GM23338 (cell line): ENCODE measurements around the gene CD163. TPM values are rescaled to one million over a fixed set of nuclear protein-coding genes. Genes with fewer than 3 reads are reported as not detected.

ENCODE experiments used
- ATAC-seq: fragments of 200-7000 bp; cut with Tn5 transposase; 3 replicates; pipeline ENCODE4 v1.9.1; 2020
- DNase-seq: peaks from one replicate; pipeline ENCODE4 v3.0.0-alpha.2; 2015; ENCODE audit warnings: low spot score
- H2AFZ ChIP-seq: fragments of 200-600 bp; sonication (generic); 2 replicates; pipeline ENCODE4 v1.8.0; 2016; ENCODE audit warnings: antibody characterized with exemption, mild to moderate bottlenecking, moderate library complexity
- H3F3A ChIP-seq: fragments of 200-600 bp; sonication (generic); replicated peaks from 2 replicates; pipeline ENCODE4 v1.8.0; 2017; ENCODE audit warnings: antibody characterized with exemption, mixed run types, low read depth
- H3K27ac ChIP-seq: fragments of 200-600 bp; sonication (generic); 2 replicates; pipeline ENCODE4 v1.6.1; 2016; ENCODE audit warnings: low read depth
- H3K27me3 ChIP-seq: fragments of 200-600 bp; sonication (generic); 2 replicates; pipeline ENCODE4 v1.8.0; 2016; ENCODE audit warnings: mild to moderate bottlenecking, mixed run types, moderate library complexity; ENCODE audit not compliant: insufficient read depth
- H3K36me3 ChIP-seq: fragments of 200-600 bp; sonication (generic); 2 replicates; pipeline ENCODE4 v1.8.0; 2016; ENCODE audit warnings: mild to moderate bottlenecking; ENCODE audit not compliant: insufficient read depth
- H3K4me1 ChIP-seq: fragments of 200-600 bp; sonication (generic); 2 replicates; pipeline ENCODE4 v1.8.0; 2016; ENCODE audit warnings: mild to moderate bottlenecking, moderate library complexity; ENCODE audit not compliant: insufficient read depth
- H3K4me2 ChIP-seq: fragments of 200-600 bp; sonication (generic); 2 replicates; pipeline ENCODE4 v1.7.1; 2017; ENCODE audit warnings: mixed run types
- H3K4me3 ChIP-seq: fragments of 200-600 bp; sonication (generic); 2 replicates; pipeline ENCODE4 v1.6.1; 2016; ENCODE audit warnings: mixed run types
- H3K79me2 ChIP-seq: fragments of 200-600 bp; sonication (generic); replicated peaks from 2 replicates; pipeline ENCODE4 v1.8.0; 2017; ENCODE audit warnings: mild to moderate bottlenecking; ENCODE audit not compliant: insufficient read depth
- H3K9me2 ChIP-seq: fragments of 200-600 bp; sonication (generic); 2 replicates; pipeline ENCODE4 v1.8.0; 2017; ENCODE audit not compliant: insufficient read depth
- H4K20me1 ChIP-seq: fragments of 200-600 bp; sonication (generic); replicated peaks from 2 replicates; pipeline ENCODE4 v1.8.0; 2017; ENCODE audit warnings: mild to moderate bottlenecking; ENCODE audit not compliant: insufficient read depth
- H3K27ac Mint-ChIP-seq: 2 replicates; pipeline ENCODE4 v1.8.0; 2020; ENCODE audit warnings: inconsistent platforms, mild to moderate bottlenecking, moderate library complexity, mixed read lengths
- H3K27me3 Mint-ChIP-seq: 3 replicates; pipeline ENCODE4 v1.8.0; 2022; ENCODE audit warnings: low read depth, mild to moderate bottlenecking, moderate library complexity, mixed read lengths, inconsistent platforms; ENCODE audit not compliant: insufficient read depth, poor library complexity
- H3K36me3 Mint-ChIP-seq: 3 replicates; pipeline ENCODE4 v1.8.0; 2021; ENCODE audit warnings: low read depth, mild to moderate bottlenecking, inconsistent platforms, moderate library complexity, mixed read lengths
- H3K4me1 Mint-ChIP-seq: 3 replicates; pipeline ENCODE4 v1.8.0; 2020; ENCODE audit warnings: mild to moderate bottlenecking, inconsistent platforms, mixed read lengths
- H3K4me3 Mint-ChIP-seq: 3 replicates; pipeline ENCODE4 v1.8.0; 2021; ENCODE audit warnings: moderate library complexity, mild to moderate bottlenecking, inconsistent platforms, mixed read lengths
- H3K9me3 Mint-ChIP-seq: 3 replicates; pipeline ENCODE4 v1.8.0; 2020; ENCODE audit warnings: moderate library complexity, mild to moderate bottlenecking, inconsistent platforms, mixed read lengths
- CREB1 ChIP-seq: fragments of 250-450 bp; sonication (Bioruptor Pico); IDR thresholded peaks from 2 replicates; pipeline ENCODE4 v1.5.0; 2020; ENCODE audit warnings: low read depth, mild to moderate bottlenecking, moderate library complexity
- CTCF ChIP-seq, 2 experiments: fragments of 200-600 bp in 1 of 2; sonication (generic) in 1 of 2; conservative IDR thresholded peaks; 2 replicates each; pipeline versions ENCODE4 v1.5.1 to v1.6.1; 2016 to 2017; ENCODE audit warnings: antibody characterized with exemption in 2 of 2, low read depth in 2 of 2, mild to moderate bottlenecking in 2 of 2, moderate library complexity in 1 of 2
- EZH2 ChIP-seq: fragments of 200-600 bp; sonication (generic); IDR thresholded peaks from one replicate; pipeline ENCODE4 v1.8.0; 2017; ENCODE audit warnings: antibody characterized with exemption, mild to moderate bottlenecking, low read depth; ENCODE audit not compliant: unreplicated experiment
- EZH2phosphoT487 ChIP-seq: fragments of 200-600 bp; sonication (generic); IDR thresholded peaks from one replicate; pipeline ENCODE4 v1.8.1; 2018; ENCODE audit warnings: antibody characterized with exemption; ENCODE audit not compliant: unreplicated experiment
- NANOG ChIP-seq: IDR thresholded peaks from 2 replicates; pipeline ENCODE4 v1.6.1; 2016; ENCODE audit warnings: antibody characterized with exemption, borderline replicate concordance
- STAT1 ChIP-seq: IDR thresholded peaks from one replicate; pipeline ENCODE4 v1.6.1; 2016; ENCODE audit warnings: antibody characterized with exemption; ENCODE audit not compliant: unreplicated experiment
- ZNF114 ChIP-seq: fragments of 250-450 bp; sonication (Bioruptor Pico); IDR thresholded peaks from 2 replicates; pipeline ENCODE4 v1.5.0; 2020; ENCODE audit warnings: mild to moderate bottlenecking, moderate library complexity
- ZNF331 ChIP-seq: fragments of 250-450 bp; sonication (Bioruptor Pico); IDR thresholded peaks from 2 replicates; pipeline ENCODE4 v1.5.0; 2020; ENCODE audit warnings: low read depth, mild to moderate bottlenecking, moderate library complexity
- ZNF462 ChIP-seq: fragments of 250-450 bp; sonication (Bioruptor Pico); IDR thresholded peaks from 2 replicates; pipeline ENCODE4 v1.5.0; 2020; ENCODE audit warnings: mild to moderate bottlenecking, moderate library complexity
- polyA plus RNA-seq: library from polyadenylated mRNA; unstranded; fragments of >200 nt; fragmentation: Nextera tagmentation; extraction: Ambion mirVana; gene quantifications from 2 replicates; pipeline ENCODE4 v1.2.1, GENCODE V29; 2016
- total RNA-seq: library from RNA; depleted of rRNA; stranded (reverse); fragments of >200 nt; shearing (Covaris generic); gene quantifications from 2 replicates; pipeline ENCODE4 v1.2.3, GENCODE V29; 2014

CD163 gene
- total and polyA plus RNA-seq, 2 experiments from 2014 or later: not detected

DNA sequence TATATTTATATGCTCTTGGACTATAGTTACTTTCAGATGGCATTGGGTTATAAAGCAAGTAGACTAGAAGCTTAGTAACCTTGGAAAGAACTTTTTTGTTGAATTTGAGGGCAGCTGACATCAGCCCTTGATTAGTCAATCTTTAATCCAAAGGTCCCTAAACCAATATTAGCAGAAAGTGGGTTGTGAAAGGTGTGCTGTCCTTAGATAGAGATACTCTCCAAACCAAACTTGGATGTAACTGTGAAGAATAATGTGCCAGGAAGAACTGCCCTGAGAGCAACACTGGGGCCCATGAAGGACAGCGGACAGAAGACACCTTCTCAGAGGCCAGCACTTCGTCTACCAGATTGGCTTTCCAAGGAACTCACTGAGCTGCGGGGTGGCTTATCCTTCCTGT, 10.6 kb downstream of the CD163 start (continued):
- TF ChIP-seq ZNF462: no peak

GRCh38 chr12:7486512-7486911, 17.1 kb downstream of the CD163 start:
- H3K4me2 ChIP-seq: no peak overlapping the region
- H3K79me2 ChIP-seq: no peaks in the 10 kb centered on the region
- no peaks in the 10 kb centered on the region for H3K36me3 ChIP-seq
- H3K4me1 Mint-ChIP-seq: no peaks in the 10 kb centered on the region
- no peaks in the 10 kb centered on the region; the same call in 1 of the 2 replicates for H3K9me2 ChIP-seq
- no peak overlapping the region for H3K27ac Mint-ChIP-seq
- DNase-seq (no peak), ATAC-seq (no peak)
- H2AFZ ChIP-seq: 0 out of 2 replicates have a peak overlapping the region, but pooled peaks have one; percentile 3
- H3K27me3 ChIP-seq: no peaks in the 10 kb centered on the region
- no peak overlapping the region for H3K27ac ChIP-seq
- no peaks in the 10 kb centered on the region for H4K20me1 ChIP-seq
- no peaks in the 10 kb centered on the region for H3F3A ChIP-seq
- no peak overlapping the region for H3K4me3 Mint-ChIP-seq
- H3K9me3 Mint-ChIP-seq: no peaks in the 10 kb centered on the region
- H3K27me3 Mint-ChIP-seq: no peaks in the 10 kb centered on the region
- H3K4me1 ChIP-seq: no peaks in the 10 kb centered on the region
- H3K4me3 ChIP-seq: no peak overlapping the region
- no peaks in the 10 kb centered on the region for H3K36me3 Mint-ChIP-seq
- TF ChIP-seq EZH2phosphoT487 (no peak), CTCF (conservative IDR thresholded peaks at IDR 0.05; ENCODE audit: low read depth in 2 of 2) (no peak), CREB1 (CRISPR knock-in tag) (no peak), NANOG (no peak), ZNF331 (no peak), STAT1 (no peak), EZH2 (no peak), ZNF462 (no peak), ZNF114 (CRISPR knock-in tag) (no peak)
